AG04450 (cell line): ENCODE measurements around the gene BFSP1. TPM values are rescaled to one million over a fixed set of nuclear protein-coding genes. Genes with fewer than 3 reads are reported as not detected.

ENCODE experiments used
- CTCF ChIA-PET: fragments of 300-600, 350-600 bp; formaldehyde crosslinking; extraction: SDS; loops from one replicate; lab custom pipeline; 2022; ENCODE audit warnings: antibody characterized with exemption, inconsistent platforms; lab: Charles Lee
- POLR2A ChIA-PET: fragments of 350-600 bp; formaldehyde crosslinking; extraction: SDS; loops from one replicate; lab custom pipeline; 2021; ENCODE audit warnings: antibody characterized with exemption, inconsistent platforms; lab: Yijun Ruan, JAX
- DNase-seq: peaks from one replicate; pipeline ENCODE4 v3.0.0-alpha.2; 2011; ENCODE audit warnings: low read depth, low spot score
- H3K27ac ChIP-seq: one replicate; pipeline ENCODE4 v1.5.1; 2012; ENCODE audit warnings: low read depth, low read length, control low read depth
- H3K27me3 ChIP-seq: one replicate; pipeline ENCODE4 v1.6.0; 2012; ENCODE audit warnings: low read length; ENCODE audit not compliant: control insufficient read depth, insufficient read depth
- H3K4me3 ChIP-seq: 2 replicates; pipeline ENCODE4 v1.5.1; 2011; ENCODE audit warnings: mild to moderate bottlenecking, low read depth, low read length, control low read depth
- H3K9me3 ChIP-seq: 2 replicates; pipeline ENCODE4 v1.5.1; 2012; ENCODE audit warnings: low read length; ENCODE audit not compliant: control insufficient read depth, insufficient read depth
- CTCF ChIP-seq: IDR thresholded peaks from 2 replicates; pipeline ENCODE4 v1.5.1; 2011; ENCODE audit warnings: low read depth, low read length, control low read depth, inconsistent platforms
- polyA plus RNA-seq: library from polyadenylated mRNA; depleted of rRNA; stranded (reverse); fragments of >200 nt; gene quantifications from 2 replicates; pipeline ENCODE4 v1.2.3, GENCODE V29; 2011

Gene BFSP1
- polyA plus RNA-seq, 1 experiment = 2.9 TPM

- Histone ChIP-seq H3K4me3 (no peak overlapping the region), H3K27me3 (no peaks in the 10 kb centered on the region), H3K27ac (no peak overlapping the region), H3K9me3 (no peaks in the 10 kb centered on the region)
- peak; percentile 59 for DNase-seq
- ChIA-PET CTCF (interaction anchor here (0.6 to 1.9 kb wide), 29 partner anchors 9 to 459 kb away, joined by 3 to 19 read pairs (median 5); partner anchors contain the start of gene DSTN), POLR2A (interaction anchor here (0.6 to 1.6 kb wide), 4 partner anchors 34 to 421 kb away, joined by 4 to 8 read pairs (median 8); partner anchors contain the start of gene DSTN)
- TF ChIP-seq CTCF = peak; percentile 97
Observed at GRCh38 chr20:17536944-17537444, 5.8 kb upstream of the BFSP1 start.

GRCh38 chr20:17534077-17534476, 2.9 kb upstream of the BFSP1 start:
- peaks cover 2% of the 10 kb centered on the region for H3K27me3 ChIP-seq
- no peak for TF ChIP-seq CTCF
- no peaks in the 10 kb centered on the region for H3K9me3 ChIP-seq
- no peak overlapping the region for H3K27ac ChIP-seq
- DNase-seq = no peak
- ChIA-PET POLR2A (no interaction called here), CTCF (no interaction called here)
- no peak overlapping the region for H3K4me3 ChIP-seq

GRCh38 chr20:17533396-17533795, 2.2 kb upstream of the BFSP1 start:
- Histone ChIP-seq H3K4me3 (no peak overlapping the region), H3K27ac (no peak overlapping the region), H3K9me3 (no peaks in the 10 kb centered on the region), H3K27me3 (peaks cover 2% of the 10 kb centered on the region)
- ChIA-PET POLR2A (no interaction called here), CTCF (interaction anchor here (0.6 to 1.3 kb wide), 5 partner anchors 28 to 423 kb away, joined by 3 to 4 read pairs (median 4); no protein-coding TSS in a partner anchor)
- no peak for TF ChIP-seq CTCF
- DNase-seq = no peak

- no peak for TF ChIP-seq CTCF
- H3K27ac ChIP-seq = peak overlapping the region; percentile 55
- H3K9me3 ChIP-seq = no peaks in the 10 kb centered on the region
- CTCF ChIA-PET = no interaction called here
- POLR2A ChIA-PET = interaction anchor here (1.1 to 1.2 kb wide), 3 partner anchors 12 to 39 kb away, joined by 4 to 8 read pairs (median 5); partner anchors contain the start of gene DSTN
- peaks cover 2% of the 10 kb centered on the region for H3K27me3 ChIP-seq
- DNase-seq = no peak
- H3K4me3 ChIP-seq = peak overlapping the region; percentile 58
Observed at GRCh38 chr20:17531665-17532025, 466 bp upstream of the BFSP1 start.

- Histone ChIP-seq H3K27ac (no peak overlapping the region), H3K9me3 (no peaks in the 10 kb centered on the region), H3K27me3 (peaks cover 4% of the 10 kb centered on the region), H3K4me3 (no peak overlapping the region)
- ChIA-PET CTCF (interaction anchor here (0.6 to 0.9 kb wide), 3 partner anchors 22 to 728 kb away, joined by 3 read pairs; no protein-coding TSS in a partner anchor), POLR2A (no interaction called here)
- no peak for TF ChIP-seq CTCF
- no peak for DNase-seq
Observed at GRCh38 chr20:17530153-17530552, 1.0 kb downstream of the BFSP1 start.
